HG03558 (cell line): Measurements from ENCODE around the gene NUP98.
"Not testable (repeated sequence)": the region's sequence is repeated elsewhere in the genome, so short reads cannot be mapped to it uniquely, and the experiment has no call there.

Experiments used
- ATAC-seq: cut with Tn5 transposase; IDR thresholded peaks from one replicate; pipeline ENCODE4 v1.9.1; 2021; ENCODE audit warnings: moderate number of reproducible peaks; ENCODE audit not compliant: unreplicated experiment; ENCODE audit errors: extremely low read depth

Gene NUP98

GRCh38 chr11:3683039-3683438 is 114.3 kb downstream of the NUP98 start:
- no peak for ATAC-seq

- ATAC-seq = no peak
Observed at GRCh38 chr11:3679077-3679476, 118.3 kb downstream of the NUP98 start.

GRCh38 chr11:3675971-3676370 is 121.4 kb downstream of the NUP98 start:
- ATAC-seq = no peak

GRCh38 chr11:3674189-3674588 is 123.2 kb downstream of the NUP98 start:
- no peak for ATAC-seq

- ATAC-seq = no peak
Observed at GRCh38 chr11:3671334-3672254, 125.8 kb downstream of the NUP98 start, which contains the start of gene CHRNA10. Gene CHRNA10 (minus strand): TSS chr11:3671384. CDS start chr11:3671312, 72 bp downstream.

- ATAC-seq = no peak
Observed at GRCh38 chr11:3669742-3670183, 127.6 kb downstream of the NUP98 start.

GRCh38 chr11:3669128-3669527 is 128.2 kb downstream of the NUP98 start:
- no peak for ATAC-seq

- ATAC-seq = no peak
Observed at GRCh38 chr11:3667149-3668035, 130.0 kb downstream of the NUP98 start.

GRCh38 chr11:3666023-3666530 is 131.3 kb downstream of the NUP98 start:
- no peak for ATAC-seq

- ATAC-seq = no peak
Observed at GRCh38 chr11:3665336-3666022, 131.9 kb downstream of the NUP98 start.

- no peak for ATAC-seq
Observed at GRCh38 chr11:3664032-3664630, 133.2 kb downstream of the NUP98 start.

- no peak for ATAC-seq
Observed at GRCh38 chr11:3662856-3663255, 134.5 kb downstream of the NUP98 start.

- no peak for ATAC-seq
Observed at GRCh38 chr11:3660960-3661359, 136.4 kb downstream of the NUP98 start.

- no peak for ATAC-seq
Observed at GRCh38 chr11:3659595-3660515, 137.5 kb downstream of the NUP98 start.

- no peak for ATAC-seq
Observed at GRCh38 chr11:3658252-3658651, 139.1 kb downstream of the NUP98 start.

- ATAC-seq = not testable (repeated sequence)
Observed at GRCh38 chr11:3657331-3657730, 140.0 kb downstream of the NUP98 start.

- ATAC-seq = no peak
Observed at GRCh38 chr11:3655547-3655946, 141.8 kb downstream of the NUP98 start.

GRCh38 chr11:3652514-3652913 is 144.8 kb downstream of the NUP98 start:
- not testable (repeated sequence) for ATAC-seq

- ATAC-seq = not testable (repeated sequence)
Observed at GRCh38 chr11:3649374-3649773, 148.0 kb downstream of the NUP98 start.
